Endometrial microvascular endothelial cells (primary cell): ENCODE measurements around the gene LRP6. TPM values are rescaled to one million over a fixed set of nuclear protein-coding genes. Genes with fewer than 3 reads are reported as not detected.
"Not testable (repeated sequence)": the region's sequence is repeated elsewhere in the genome, so short reads cannot be mapped to it uniquely, and the experiment has no call there.

Experiments
- in situ Hi-C: cut with HindIII; loops from 2 replicates; pipeline ENCODE4 v1.10.0; 2017; ENCODE audit warnings: low sequenced_read_pairs, low pct_unique_long_range_greater_than_20kb; ENCODE audit errors: inconsistent ontology term
- total RNA-seq: library from RNA; depleted of rRNA; stranded (reverse); fragments of >200 nt; gene quantifications from one replicate; pipeline ENCODE4 v1.2.3, GENCODE V29; 2015; ENCODE audit errors: inconsistent ontology term

LRP6 gene
- total RNA-seq, 1 donor from 2014 or later, result 10.7 TPM

DNA sequence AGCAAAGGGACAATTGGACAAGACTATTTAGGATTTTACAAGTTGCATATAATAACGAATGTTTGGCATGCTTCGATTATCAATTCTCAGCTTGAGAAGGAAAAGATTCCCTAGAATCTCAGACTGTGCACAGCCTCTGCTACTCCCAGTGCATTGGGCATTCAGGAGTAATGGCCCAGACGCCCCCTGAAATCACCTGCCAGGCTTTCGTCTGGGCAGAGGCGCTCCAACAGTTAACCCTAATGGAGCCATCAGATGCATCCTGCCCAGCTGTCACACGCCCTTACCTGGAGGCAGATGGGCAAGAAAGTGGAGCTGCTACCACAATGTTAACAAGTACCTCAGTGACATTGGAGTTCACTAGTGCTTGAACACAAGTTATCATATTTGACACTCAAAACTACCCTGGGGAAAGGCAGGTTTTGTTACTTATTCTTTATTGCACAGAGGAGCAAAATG is 927 bp upstream of the LRP6 start:
- in situ Hi-C loops, result no loop called here

DNA sequence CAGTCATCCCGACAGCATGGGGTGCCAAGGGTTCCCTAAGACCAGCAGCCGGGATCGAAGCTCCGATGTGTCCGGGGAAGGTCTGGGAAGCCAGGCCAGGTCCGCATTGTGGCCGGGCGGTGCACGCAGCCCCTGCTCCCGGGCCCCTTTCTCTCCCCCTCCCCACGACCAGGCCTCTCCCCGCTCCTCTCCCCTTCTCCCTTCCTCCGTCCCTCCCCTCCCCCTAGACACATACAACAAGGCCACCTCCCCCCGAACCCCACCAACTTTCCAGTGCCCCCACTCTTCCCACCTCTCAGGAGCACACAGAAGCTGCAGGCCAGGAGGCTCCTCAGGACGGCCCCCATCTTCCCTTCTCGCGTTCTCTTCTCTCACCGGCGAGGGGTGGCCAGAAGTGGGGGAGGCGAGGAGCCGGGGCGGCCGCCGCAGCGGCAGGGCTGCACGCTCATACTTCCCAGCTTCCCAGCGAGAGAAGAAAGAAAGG is 413 bp downstream of the LRP6 start:
- in situ Hi-C loops, result no loop called here

DNA sequence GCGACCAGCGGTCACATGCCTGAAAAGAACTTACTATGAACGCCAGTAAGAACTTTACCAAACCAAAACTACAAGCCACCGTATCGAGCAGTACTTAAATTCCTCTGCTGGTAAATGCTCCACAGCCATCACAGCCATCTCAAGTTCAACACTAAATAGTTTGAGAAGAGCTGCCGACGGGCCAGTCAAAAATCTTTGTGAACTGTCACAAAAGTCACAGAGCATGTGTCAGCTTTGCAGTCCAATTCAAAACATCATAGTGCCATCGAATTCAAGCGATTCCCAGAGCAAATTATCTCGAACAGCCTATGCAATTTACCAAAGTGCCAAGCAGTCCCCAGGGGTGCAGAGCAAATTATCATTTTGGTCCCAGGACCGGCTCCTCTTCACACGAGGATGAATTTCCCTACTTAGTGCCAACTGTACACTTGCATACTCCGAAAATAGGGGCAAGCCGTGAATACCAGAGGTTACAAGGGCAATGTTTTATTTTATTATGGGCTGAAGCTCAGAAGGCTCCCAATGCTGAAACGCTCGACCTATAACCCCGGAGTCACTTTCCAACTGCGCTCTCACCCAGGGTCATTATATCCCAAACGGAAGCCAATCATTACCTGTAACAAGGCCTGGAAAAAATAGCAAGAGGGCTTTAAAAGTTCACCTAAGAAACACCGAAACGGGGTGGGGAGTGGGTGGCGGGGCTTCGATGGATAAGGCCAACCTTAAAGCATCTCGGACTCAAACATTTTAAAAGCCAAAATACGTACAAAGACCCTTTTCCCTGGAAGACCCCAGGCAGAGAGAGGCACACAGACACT is 1.1 kb downstream of the LRP6 start:
- in situ Hi-C loops, result no loop called here

DNA sequence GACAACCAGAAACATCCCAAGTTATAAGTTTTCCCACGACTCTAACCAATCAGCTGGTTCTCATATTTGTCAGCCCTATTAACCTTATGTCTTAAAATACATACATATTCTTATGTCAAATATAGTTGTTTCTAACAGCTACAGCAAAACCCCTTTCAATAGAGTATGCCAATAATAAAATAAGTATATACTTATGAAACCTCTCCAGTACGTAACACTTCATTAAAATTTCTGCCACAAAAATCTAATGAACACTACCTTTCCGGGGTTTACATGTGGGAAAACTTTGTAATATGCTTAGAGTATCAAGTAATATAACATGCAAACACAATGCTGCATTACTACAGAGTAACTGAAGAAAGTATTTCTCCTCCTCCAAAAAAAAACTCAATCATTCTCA is 1.8 kb downstream of the LRP6 start:
- in situ Hi-C loops, result no loop called here

DNA sequence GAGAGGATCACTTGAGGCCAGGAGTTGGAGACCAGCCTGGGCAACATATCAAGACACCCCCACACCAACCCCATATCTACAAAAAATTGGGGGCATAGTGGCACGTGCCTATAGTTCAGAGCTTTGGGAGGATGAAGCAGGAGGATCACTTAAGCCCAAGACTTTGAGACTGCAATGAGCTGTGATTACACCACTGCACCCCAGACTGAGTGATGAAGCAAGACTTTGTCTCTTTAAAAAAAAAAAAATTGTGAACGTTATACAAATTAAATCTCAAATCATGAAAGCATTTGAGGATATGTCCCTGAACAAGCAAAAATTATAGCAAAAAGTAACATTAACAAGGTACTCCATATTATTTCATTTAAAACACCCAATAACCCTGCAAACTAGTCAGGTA is 2.9 kb downstream of the LRP6 start:
- in situ Hi-C loops, result no loop called here

DNA sequence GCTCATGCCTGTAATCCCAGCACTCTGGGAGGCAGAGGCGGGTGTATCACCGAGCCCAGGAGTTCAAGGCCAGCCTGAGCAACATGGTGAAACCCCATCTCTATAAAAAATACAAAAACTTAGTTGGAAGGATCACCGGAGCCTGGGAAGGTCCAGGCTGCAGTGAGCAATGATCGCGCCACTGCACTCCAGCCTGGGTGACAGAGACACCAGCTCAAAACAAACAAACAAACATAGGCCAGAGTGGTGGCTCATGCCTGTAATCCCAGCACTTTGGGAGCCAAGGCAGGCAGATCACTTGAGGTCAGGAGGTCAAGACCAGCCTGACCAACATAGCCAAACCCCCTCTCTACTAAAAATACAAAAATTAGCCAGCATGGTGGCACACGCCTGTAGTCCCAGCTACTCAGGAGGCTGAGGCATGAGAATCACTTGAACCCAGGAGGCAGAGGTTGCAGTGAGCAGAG is 10.5 kb downstream of the LRP6 start:
- in situ Hi-C loops, result not testable (repeated sequence)

DNA sequence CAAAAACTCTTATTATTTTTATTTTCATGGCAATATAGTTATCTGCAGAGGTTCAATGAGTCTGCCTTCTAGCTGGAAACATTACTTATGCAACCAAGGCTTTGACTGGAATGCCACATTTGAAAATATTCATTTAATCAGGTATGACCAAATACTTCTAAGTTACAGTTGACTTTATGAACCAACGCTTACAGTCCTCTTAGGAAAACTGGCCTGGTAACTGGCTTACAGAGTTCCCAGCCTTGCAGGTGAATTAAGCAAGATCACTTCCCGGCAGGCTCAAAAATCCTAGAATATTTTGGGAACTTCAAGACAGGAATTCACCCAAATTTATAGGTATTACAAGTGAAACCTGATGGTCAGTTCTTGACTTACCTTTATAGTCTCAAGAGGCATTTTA is 12.3 kb downstream of the LRP6 start:
- in situ Hi-C loops, result no loop called here

DNA sequence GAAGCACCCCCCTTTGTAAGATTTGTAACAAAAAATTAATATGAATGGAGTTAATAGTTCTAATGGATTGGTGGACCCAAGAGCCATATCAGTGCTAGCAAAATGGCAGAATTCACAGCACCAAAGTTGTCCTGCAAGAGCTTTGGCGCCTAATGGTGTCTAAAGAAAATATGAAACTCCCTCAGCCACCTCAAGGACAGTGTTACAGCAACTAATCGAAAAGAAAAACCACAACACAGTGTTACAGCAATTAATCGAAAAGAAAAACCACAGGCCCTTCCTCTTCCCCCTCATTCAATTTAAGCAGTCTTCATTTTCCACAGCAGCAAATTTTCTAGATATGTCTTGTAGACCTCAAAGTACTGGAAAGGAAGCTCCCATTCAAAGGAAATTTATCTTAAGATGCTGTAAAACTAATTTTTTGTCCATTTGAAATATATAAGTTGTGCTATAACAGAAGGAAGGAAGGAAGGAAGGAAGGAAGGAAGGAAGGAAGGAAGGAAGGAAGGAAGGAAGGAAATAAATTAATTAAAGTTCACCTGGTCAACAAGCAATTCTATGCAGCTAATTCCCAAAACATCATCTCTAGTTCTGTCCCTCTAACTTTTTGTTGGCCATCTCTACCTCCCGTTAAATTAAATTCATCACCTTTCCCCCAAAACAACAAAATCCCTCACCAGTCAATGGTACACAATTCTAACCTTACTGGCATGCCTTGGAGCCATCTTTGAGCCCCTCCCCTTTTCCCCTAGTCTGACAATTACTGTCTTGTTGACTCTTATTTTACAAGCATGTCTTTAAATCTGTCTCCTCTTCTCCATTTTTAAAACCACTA is 17.4 kb downstream of the LRP6 start:
- in situ Hi-C loops, result no loop called here

DNA sequence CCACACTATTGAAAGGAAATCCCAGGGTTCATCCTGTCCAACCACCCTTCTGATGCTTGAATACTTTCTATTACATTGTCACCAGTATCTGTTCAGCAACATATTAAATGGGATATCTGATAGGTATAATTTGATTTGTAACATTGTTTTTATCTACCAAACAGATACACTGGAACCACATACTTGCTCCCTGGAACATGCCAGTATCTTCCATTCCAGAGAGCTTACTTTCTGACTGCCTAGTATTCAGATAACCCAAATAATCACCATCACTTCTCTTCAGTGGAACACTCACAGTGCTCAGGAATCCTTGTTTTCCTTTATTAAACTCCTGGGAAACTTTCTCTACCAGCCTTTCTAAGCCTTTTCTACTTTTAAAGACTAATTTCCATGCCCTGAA is 19.3 kb downstream of the LRP6 start:
- in situ Hi-C loops, result no loop called here

DNA sequence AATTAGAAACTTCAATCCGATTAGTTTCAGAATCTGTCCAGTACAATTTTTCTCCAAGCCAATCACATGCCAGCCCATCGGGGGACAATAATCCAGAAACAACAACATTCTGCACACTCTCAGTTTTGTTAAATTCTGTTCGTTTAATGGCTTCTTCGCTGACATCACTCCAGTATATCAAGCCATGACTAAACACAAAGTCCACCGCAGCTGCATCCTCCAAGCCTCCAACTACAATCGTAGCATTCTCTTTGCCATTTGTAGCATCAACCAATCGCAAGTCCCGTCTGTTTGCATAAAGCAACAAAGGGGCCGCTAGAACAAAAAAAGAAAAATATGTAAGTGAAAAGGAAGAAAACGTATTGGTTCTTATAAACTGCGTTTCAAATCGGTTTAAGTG is 22.5 kb downstream of the LRP6 start:
- in situ Hi-C loops, result no loop called here

DNA sequence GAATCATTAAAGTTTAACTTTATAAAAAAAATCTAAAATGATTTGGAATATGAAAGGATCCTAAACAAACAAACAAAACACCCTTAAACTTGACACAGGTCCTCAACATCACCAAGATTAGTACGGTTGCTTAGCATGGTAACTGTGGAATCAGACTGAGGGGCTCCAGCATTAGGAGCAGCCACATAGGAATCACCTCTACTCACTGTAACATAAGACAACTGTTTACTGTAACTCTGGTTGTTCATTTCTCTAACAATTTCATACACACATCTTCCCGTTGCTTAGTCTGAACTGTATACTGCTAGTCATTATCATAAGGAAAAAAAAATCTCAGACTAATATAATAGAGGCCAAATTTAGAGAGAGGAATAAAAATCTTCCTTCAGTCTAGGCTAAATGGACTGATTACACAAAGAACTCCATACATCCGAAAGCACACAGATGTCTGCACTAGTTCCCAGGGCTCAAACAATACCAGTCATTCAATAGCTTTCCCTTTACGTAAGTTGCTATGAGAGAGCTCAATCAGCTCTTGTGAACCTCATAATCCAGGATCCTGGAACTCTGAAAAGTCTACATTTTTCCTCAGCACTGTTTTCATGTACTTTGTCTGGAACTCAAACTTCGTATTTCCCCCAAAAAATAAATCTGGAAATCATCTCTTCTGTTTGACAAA is 26.0 kb downstream of the LRP6 start:
- in situ Hi-C loops, result no loop called here

DNA sequence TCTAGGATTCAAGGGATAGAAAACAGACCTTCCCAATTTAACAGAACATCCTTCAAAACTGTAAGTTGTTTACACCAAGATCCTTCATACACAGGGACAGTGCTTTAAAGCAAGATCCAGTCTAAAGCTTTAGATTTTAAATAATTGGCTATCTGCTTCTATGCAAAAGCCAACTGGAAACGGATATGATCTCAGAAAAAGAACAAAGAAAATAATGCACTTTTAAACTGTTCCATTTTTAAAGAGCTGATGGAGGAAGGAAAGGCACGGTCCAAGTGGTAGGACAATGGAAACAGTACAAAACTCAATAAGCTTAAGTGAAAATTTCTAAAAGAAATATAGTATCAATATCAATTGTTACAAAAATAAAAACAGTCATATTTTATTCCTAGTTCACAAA is 27.7 kb downstream of the LRP6 start:
- in situ Hi-C loops, result no loop called here

DNA sequence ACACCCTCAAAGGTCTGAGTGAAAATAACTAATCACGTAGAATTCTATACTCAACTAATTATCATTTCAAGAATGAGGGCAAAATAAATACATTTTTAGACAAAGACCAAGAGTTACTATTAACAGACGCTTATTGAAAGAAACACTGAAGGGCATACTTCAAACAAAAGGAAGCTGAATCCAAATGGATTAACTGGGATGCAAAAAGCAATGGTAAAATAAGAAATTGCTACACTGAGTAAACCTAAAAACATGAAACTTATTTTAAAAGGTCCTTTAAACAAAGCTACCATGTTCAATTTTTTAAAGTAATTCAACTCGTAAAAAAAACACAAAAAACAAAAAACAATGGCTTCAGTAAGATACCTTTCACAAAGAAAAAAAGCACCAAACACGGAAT is 28.2 kb downstream of the LRP6 start:
- in situ Hi-C loops, result no loop called here

DNA sequence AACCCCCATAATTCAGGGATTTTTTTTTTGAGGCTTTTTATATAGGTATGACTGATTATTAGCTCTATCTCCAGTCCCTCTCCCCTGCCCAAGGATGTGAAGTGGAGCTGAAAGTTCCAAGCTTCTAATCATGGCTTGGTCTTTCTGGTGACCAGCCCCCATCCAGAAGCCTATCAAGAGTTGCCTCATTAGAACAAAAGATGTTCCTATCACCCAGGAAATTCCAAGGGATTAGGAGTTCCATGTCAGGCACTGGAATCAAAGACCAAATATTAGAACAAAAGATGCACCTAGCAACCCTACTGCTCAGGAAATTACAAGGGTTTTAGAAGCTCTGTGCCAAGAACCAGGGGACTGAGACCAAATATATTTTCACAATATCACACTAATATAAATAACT is 29.9 kb downstream of the LRP6 start:
- in situ Hi-C loops, result no loop called here

DNA sequence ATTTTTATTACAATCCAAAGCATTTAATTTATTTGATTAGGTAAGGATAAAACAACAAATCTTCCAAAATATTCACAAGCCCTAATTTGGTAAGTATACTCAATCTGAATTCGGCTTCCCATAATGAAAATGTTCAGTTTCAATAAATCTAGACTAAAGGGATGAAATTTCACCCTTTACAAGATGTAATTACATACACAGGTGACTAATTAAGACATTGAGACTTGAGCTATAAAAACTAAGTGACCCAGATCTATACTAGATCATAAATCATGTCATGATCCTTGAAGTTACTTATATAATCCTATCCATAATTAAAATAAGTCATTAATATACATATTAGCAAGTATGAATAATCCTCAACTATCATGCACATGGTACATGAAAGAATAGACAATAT is 36.6 kb downstream of the LRP6 start:
- in situ Hi-C loops, result no loop called here

DNA sequence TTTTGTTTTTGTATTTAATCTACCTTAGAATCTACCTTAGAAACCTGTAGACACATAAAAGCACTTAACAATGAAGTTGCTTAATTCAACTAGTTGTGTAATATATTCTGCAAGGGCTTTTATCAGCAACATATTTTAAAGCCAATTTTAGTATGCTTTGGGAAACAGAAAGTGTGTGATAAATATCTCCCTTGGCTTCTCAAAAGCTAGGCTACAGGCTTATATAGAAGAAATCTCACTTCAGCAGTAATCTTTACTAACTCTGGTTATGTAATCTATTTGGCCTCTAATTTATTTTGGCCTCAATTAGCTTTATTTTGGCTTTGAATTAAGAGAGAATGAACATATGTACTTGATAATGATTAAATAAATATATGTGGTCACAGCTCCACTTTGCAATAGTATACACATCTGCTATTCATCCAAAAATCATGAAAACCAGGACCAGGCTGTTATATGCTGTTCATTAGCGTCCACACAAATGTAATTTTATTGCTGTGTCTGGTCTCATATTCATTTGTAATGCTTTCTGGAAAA is 37.2 kb downstream of the LRP6 start:
- in situ Hi-C loops, result no loop called here

DNA sequence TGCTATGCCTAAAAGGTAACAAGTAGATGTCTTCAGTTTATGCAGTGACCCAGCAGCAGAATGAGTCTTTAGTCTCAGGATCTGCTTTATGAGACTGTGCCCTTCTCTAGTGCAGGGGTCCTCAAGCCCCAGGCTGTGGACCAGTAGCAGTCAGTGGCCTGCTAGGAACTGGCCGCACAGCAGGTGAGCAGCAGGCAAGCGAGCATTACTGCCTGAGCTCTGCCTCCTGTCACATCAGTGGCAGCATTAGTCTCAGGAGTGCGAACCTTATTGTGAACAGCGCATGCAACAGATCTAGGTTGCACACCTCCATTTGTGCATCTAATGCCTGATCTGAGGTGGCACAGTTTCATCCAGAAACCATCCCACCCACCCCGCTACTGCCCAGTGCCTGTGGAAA is 38.4 kb downstream of the LRP6 start:
- in situ Hi-C loops, result no loop called here

DNA sequence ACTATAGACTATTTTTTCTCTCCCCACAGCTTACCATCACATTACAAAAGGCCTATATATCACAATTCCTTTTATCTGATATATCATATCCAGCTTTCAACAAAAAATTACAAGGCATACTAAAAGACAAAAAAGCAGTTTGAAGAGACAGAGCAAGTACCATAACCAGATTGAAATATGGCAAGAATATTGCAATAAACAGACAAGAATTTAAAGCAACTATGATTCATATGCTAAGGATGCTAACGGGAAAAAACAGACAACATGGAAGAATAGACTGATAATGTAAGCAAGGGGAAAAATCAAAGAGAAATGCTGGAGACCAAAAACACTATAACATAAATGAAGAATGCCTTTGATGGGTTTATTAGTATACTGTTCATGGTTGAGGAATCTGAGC is 40.7 kb downstream of the LRP6 start:
- in situ Hi-C loops, result no loop called here

DNA sequence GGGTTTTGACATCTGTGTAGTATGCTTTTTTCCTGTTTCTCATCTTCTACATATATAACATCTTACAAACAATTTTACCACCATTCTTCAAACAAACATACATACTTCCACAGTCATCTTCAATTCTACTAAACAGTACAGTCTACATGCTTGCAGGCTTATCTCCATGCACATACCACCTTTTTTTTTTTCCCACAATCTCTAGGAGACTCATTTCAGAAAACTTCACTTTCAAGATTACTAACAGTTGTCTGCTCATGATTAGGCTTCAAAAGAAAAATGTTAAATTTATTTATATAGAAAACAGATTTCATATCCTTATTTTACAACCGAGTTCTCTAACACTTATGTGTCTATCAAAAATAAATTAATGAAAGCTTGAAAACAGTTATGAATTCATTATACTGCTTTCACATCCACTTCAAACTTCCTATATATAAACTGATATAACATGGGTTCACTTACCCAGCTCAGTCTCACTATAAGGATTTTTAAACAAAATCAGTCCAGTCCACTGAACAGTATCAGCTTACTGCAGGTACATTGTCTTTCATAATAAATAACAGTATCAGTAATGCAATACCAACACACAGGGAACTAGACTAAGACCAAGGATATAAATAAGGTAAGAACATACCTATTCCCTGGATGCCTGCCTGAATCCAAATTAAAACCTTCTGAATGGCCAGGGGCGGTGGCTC is 42.5 kb downstream of the LRP6 start:
- in situ Hi-C loops, result no loop called here
